Panc1 (cell line): ENCODE data around the gene KCNQ2. TPM values are rescaled to one million over a fixed set of nuclear protein-coding genes. Genes with fewer than 3 reads are reported as not detected.

ENCODE experiments used
- ATAC-seq: fragments of 200-7000 bp; cut with Tn5 transposase; 2 replicates; pipeline ENCODE4 v1.9.1; 2020; ENCODE audit warnings: mild to moderate bottlenecking, moderate library complexity
- BruUV-seq: library from RNA; stranded (reverse); fragments of 400-500 nt; replicated peaks from 2 replicates; lab custom pipeline; 2021; lab: Mats Ljungman, UMichigan
- CTCF ChIA-PET: fragments of 300-600 bp; sonication (Branson Sonifier 250); formaldehyde crosslinking; loops from one replicate; lab custom pipeline; 2022; ENCODE audit warnings: antibody characterized with exemption; lab: Charles Lee
- POLR2A ChIA-PET: fragments of 300-600 bp; sonication (Branson Sonifier 250); formaldehyde crosslinking; loops from one replicate; lab custom pipeline; 2022; ENCODE audit warnings: antibody characterized with exemption; lab: Charles Lee
- DNase-seq: peaks from one replicate; pipeline ENCODE4 v3.0.0-alpha.2; 2010; ENCODE audit warnings: low read depth, low spot score
- H3K27ac ChIP-seq: 2 replicates; pipeline ENCODE4 v1.5.1; 2011; ENCODE audit warnings: mild to moderate bottlenecking, low read length, inconsistent platforms
- H3K27me3 ChIP-seq: fragments of 200-500 bp; sonication (Bioruptor generic); 2 replicates; pipeline ENCODE4 v1.6.0; 2014; ENCODE audit warnings: low read length, inconsistent platforms; ENCODE audit not compliant: control insufficient read depth, insufficient read depth
- H3K36me3 ChIP-seq: fragments of 200-500 bp; sonication (Bioruptor generic); 2 replicates; pipeline ENCODE4 v1.5.1; 2014; ENCODE audit warnings: inconsistent platforms, mild to moderate bottlenecking, low read length, moderate library complexity; ENCODE audit not compliant: control insufficient read depth, insufficient read depth
- H3K4me1 ChIP-seq: 2 replicates; pipeline ENCODE4 v1.5.1; 2011; ENCODE audit warnings: inconsistent platforms, mild to moderate bottlenecking, low read length, moderate library complexity; ENCODE audit not compliant: control insufficient read depth, insufficient read depth
- H3K4me3 ChIP-seq, 2 experiments: 2 replicates each; pipeline ENCODE4 v1.5.1; 2011 to 2012; ENCODE audit warnings: low read depth in 2 of 2, low read length in 2 of 2, mild to moderate bottlenecking in 2 of 2, inconsistent platforms in 1 of 2, moderate library complexity in 1 of 2
- H3K9me3 ChIP-seq: fragments of 200-500 bp; sonication (Bioruptor generic); 2 replicates; pipeline ENCODE4 v1.5.1; 2014; ENCODE audit warnings: low read depth, mild to moderate bottlenecking, inconsistent platforms, low read length, moderate library complexity; ENCODE audit not compliant: control insufficient read depth, insufficient read depth
- POLR2AphosphoS5 ChIP-seq: IDR thresholded peaks from 2 replicates; pipeline ENCODE4 v1.6.1; 2012; ENCODE audit warnings: mild to moderate bottlenecking, low read depth, low read length, moderate library complexity
- SIN3A ChIP-seq: IDR thresholded peaks from 2 replicates; pipeline ENCODE4 v1.6.1; 2012; ENCODE audit warnings: low read depth, mild to moderate bottlenecking, low read length, moderate library complexity, borderline replicate concordance; ENCODE audit not compliant: insufficient read depth
- TCF7L2 ChIP-seq: IDR thresholded peaks from 2 replicates; pipeline ENCODE4 v1.6.1; 2011; ENCODE audit warnings: mild to moderate bottlenecking, low read depth, low read length, inconsistent platforms
- in situ Hi-C: cut with HindIII; loops from 2 replicates; pipeline ENCODE4 v1.10.0; 2016; ENCODE audit warnings: low sequenced_read_pairs, low pct_unique_long_range_greater_than_20kb
- intact Hi-C: fragments of 100-400 bp; cut with micrococcal nuclease; formaldehyde crosslinking; loops from one replicate; pipeline ENCODE4 v1.10.0; 2022; ENCODE audit not compliant: unreplicated experiment
- total RNA-seq: library from RNA; stranded (reverse); gene quantifications from one replicate; pipeline ENCODE4 v1.2.1, GENCODE V29; 2021; ENCODE audit not compliant: unreplicated experiment
- TF ChIP-seq, protein P1 (sequence below): fragments of 450-650 bp; IDR thresholded peaks from 2 replicates; pipeline ENCODE4 v1.5.1; 2017; ENCODE audit warnings: mild to moderate bottlenecking
- TF ChIP-seq, protein P2 (sequence below), 2 experiments: IDR thresholded peaks; 2 replicates each; pipeline ENCODE4 v1.6.1; 2011 to 2012; ENCODE audit warnings: low read depth in 2 of 2, control low read depth in 1 of 2, low read length in 1 of 2, mild to moderate bottlenecking in 1 of 2, moderate library complexity in 1 of 2; ENCODE audit not compliant: insufficient read depth in 1 of 2

KCNQ2 gene
- total RNA-seq, 1 experiment from 2014 or later: 19.4 TPM

- in situ Hi-C loops (no loop called here), intact Hi-C loops (no loop called here)
- no peak for DNase-seq
- ChIA-PET CTCF (interaction anchor here (1.2 kb wide), 1 partner anchor 43 kb away, joined by 6 read pairs; no protein-coding TSS in a partner anchor), POLR2A (no interaction called here)
- TF ChIP-seq, protein P1, sequence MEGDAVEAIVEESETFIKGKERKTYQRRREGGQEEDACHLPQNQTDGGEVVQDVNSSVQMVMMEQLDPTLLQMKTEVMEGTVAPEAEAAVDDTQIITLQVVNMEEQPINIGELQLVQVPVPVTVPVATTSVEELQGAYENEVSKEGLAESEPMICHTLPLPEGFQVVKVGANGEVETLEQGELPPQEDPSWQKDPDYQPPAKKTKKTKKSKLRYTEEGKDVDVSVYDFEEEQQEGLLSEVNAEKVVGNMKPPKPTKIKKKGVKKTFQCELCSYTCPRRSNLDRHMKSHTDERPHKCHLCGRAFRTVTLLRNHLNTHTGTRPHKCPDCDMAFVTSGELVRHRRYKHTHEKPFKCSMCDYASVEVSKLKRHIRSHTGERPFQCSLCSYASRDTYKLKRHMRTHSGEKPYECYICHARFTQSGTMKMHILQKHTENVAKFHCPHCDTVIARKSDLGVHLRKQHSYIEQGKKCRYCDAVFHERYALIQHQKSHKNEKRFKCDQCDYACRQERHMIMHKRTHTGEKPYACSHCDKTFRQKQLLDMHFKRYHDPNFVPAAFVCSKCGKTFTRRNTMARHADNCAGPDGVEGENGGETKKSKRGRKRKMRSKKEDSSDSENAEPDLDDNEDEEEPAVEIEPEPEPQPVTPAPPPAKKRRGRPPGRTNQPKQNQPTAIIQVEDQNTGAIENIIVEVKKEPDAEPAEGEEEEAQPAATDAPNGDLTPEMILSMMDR: no peak
- TF ChIP-seq TCF7L2: no peak
- TF ChIP-seq POLR2AphosphoS5: no peak
- TF ChIP-seq SIN3A: no peak
- TF ChIP-seq, protein P2, sequence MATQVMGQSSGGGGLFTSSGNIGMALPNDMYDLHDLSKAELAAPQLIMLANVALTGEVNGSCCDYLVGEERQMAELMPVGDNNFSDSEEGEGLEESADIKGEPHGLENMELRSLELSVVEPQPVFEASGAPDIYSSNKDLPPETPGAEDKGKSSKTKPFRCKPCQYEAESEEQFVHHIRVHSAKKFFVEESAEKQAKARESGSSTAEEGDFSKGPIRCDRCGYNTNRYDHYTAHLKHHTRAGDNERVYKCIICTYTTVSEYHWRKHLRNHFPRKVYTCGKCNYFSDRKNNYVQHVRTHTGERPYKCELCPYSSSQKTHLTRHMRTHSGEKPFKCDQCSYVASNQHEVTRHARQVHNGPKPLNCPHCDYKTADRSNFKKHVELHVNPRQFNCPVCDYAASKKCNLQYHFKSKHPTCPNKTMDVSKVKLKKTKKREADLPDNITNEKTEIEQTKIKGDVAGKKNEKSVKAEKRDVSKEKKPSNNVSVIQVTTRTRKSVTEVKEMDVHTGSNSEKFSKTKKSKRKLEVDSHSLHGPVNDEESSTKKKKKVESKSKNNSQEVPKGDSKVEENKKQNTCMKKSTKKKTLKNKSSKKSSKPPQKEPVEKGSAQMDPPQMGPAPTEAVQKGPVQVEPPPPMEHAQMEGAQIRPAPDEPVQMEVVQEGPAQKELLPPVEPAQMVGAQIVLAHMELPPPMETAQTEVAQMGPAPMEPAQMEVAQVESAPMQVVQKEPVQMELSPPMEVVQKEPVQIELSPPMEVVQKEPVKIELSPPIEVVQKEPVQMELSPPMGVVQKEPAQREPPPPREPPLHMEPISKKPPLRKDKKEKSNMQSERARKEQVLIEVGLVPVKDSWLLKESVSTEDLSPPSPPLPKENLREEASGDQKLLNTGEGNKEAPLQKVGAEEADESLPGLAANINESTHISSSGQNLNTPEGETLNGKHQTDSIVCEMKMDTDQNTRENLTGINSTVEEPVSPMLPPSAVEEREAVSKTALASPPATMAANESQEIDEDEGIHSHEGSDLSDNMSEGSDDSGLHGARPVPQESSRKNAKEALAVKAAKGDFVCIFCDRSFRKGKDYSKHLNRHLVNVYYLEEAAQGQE (IDR thresholded peaks at IDR 0.05; ENCODE audit: insufficient read depth in 1 of 2, low read depth in 2 of 2, low read length in 1 of 2): no peak
- Histone ChIP-seq H3K4me1 (no peaks in the 10 kb centered on the region), H3K36me3 (no peaks in the 10 kb centered on the region), H3K27ac (no peak overlapping the region), H3K9me3 (no peaks in the 10 kb centered on the region), H3K4me3 (no peak overlapping the region), H3K27me3 (no peaks in the 10 kb centered on the region)
- no TSS peak for BruUV-seq
- ATAC-seq: peak; percentile 68
These were observed 120.5 kb downstream of the KCNQ2 start for GRCh38 chr20:63351811-63352591.

DNA sequence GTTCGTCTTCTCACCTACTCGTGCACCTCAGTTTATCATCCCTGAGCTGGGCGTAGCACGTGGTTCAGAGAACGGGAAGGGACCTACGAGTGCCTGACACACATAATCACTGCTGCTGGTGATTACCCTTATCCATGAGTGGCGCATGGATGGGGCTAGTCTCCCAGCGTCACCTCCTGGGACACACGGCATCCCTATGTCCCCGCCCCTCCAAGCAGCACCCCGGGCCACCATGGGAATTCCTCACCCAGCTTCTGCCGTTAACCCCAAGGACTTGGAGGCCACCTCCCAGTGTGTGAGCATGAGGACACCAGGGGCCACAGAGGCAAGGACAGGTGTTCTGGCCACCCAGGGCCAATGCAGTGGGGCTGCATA, 121.1 kb downstream of the KCNQ2 start:
- H3K4me1 ChIP-seq: no peaks in the 10 kb centered on the region
- ChIA-PET POLR2A (no interaction called here), CTCF (no interaction called here)
- no peak for DNase-seq
- in situ Hi-C loops (no loop called here), intact Hi-C loops (no loop called here)
- no peak for TF ChIP-seq POLR2AphosphoS5
- BruUV-seq: no TSS peak
- no peak overlapping the region for H3K4me3 ChIP-seq
- H3K36me3 ChIP-seq: no peaks in the 10 kb centered on the region
- H3K27ac ChIP-seq: no peak overlapping the region
- ATAC-seq: no peak
- H3K27me3 ChIP-seq: no peaks in the 10 kb centered on the region
- H3K9me3 ChIP-seq: no peaks in the 10 kb centered on the region
